Neutrophil (primary cell): Measurements from ENCODE around the gene NRG4.

Experiments used
- H3K27ac ChIP-seq: fragments of 200-600 bp; sonication (generic); 2 replicates; pipeline ENCODE4 v1.5.1; 2016; ENCODE audit warnings: mild to moderate bottlenecking, moderate library complexity
- H3K27me3 ChIP-seq: fragments of 200-600 bp; sonication (generic); 2 replicates; pipeline ENCODE4 v1.6.0; 2016; ENCODE audit warnings: mild to moderate bottlenecking
- H3K36me3 ChIP-seq: fragments of 200-600 bp; sonication (generic); 2 replicates; pipeline ENCODE4 v1.5.1; 2017
- H3K4me1 ChIP-seq, 2 experiments: fragments of 200-600 bp in 1 of 2; sonication (generic) in 1 of 2; 1 replicate in 1 of 2; 2 replicates in 1 of 2; pipeline versions ENCODE4 v1.5.1 to v1.6.1; 2013 to 2016; ENCODE audit warnings: low read depth in 1 of 2, low read length in 1 of 2, mild to moderate bottlenecking in 1 of 2, moderate library complexity in 1 of 2; ENCODE audit not compliant: control insufficient read depth in 1 of 2, insufficient read depth in 1 of 2
- H3K4me3 ChIP-seq, 2 experiments: fragments of 200-600 bp in 1 of 2; sonication (generic) in 1 of 2; 1 replicate in 1 of 2; 2 replicates in 1 of 2; pipeline ENCODE4 v1.5.1; 2013 to 2016; ENCODE audit warnings: low read depth in 1 of 2, low read length in 1 of 2, mild to moderate bottlenecking in 1 of 2, moderate library complexity in 1 of 2
- H3K9me3 ChIP-seq: fragments of 200-600 bp; sonication (generic); 2 replicates; pipeline ENCODE4 v1.5.1; 2016
- TF ChIP-seq, protein P1 (sequence below): fragments of 200-600 bp; sonication (generic); IDR thresholded peaks from 2 replicates; pipeline ENCODE4 v1.5.1; 2016; ENCODE audit warnings: antibody characterized with exemption

Gene NRG4

DNA sequence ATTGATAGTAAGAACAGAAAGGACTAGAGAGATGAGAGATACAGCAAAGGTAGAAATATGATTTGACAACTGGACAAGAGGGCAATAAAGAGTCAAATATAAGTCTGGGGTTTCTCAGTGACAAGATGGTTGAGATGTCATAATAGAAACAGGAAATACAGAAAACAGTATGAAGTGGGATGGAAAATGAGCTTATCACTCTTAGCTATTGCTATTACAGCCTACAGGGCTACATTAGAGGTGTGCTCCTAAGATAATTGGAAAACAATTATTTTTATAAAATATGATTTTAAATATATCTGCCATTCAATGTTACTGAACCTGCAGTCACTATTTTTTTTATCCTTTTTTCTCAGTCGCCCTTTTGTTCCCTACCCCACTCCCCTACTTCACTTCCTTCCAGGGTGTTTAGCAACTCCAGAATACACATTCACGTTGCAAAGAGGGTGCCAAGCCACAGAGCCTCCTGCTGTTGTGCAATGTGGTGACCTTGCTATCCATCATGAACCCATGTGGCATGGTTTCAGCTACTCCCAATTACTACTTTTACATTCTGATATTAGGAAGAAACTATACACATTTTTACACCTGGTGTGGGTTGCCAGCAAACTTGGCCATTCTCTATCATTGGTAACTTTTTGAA lies 6.0 kb downstream of the NRG4 start:
- no peaks in the 10 kb centered on the region for H3K27me3 ChIP-seq
- H3K4me1 ChIP-seq, result peaks cover 13 to 22% of the 10 kb centered on the region in 2 experiments
- H3K4me3 ChIP-seq, result no peak overlapping the region
- H3K36me3 ChIP-seq, result no peaks in the 10 kb centered on the region
- TF ChIP-seq, protein P1, sequence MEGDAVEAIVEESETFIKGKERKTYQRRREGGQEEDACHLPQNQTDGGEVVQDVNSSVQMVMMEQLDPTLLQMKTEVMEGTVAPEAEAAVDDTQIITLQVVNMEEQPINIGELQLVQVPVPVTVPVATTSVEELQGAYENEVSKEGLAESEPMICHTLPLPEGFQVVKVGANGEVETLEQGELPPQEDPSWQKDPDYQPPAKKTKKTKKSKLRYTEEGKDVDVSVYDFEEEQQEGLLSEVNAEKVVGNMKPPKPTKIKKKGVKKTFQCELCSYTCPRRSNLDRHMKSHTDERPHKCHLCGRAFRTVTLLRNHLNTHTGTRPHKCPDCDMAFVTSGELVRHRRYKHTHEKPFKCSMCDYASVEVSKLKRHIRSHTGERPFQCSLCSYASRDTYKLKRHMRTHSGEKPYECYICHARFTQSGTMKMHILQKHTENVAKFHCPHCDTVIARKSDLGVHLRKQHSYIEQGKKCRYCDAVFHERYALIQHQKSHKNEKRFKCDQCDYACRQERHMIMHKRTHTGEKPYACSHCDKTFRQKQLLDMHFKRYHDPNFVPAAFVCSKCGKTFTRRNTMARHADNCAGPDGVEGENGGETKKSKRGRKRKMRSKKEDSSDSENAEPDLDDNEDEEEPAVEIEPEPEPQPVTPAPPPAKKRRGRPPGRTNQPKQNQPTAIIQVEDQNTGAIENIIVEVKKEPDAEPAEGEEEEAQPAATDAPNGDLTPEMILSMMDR, result no peak
- H3K27ac ChIP-seq, result peak overlapping the region; percentile 56
- no peaks in the 10 kb centered on the region for H3K9me3 ChIP-seq

DNA sequence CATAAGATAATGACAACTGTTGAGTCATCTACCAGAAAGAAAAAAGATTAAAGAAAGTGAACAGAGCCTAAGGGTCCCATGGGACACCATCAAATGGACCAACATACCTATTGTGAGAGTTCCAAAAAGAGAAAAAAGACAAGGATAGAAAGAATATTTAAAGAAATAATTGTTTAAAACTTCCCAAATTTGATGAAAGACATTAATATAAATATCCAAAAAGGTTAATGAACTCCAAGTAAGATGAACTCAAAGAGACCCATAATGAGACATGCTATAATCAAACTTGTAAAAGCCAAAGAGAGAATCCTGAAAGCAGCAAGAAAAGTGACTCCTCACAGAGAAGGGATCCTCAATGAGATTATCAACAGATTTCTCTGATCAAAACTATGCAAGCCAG lies 8.9 kb downstream of the NRG4 start:
- TF ChIP-seq, protein P1, result no peak
- Histone ChIP-seq H3K4me3 (no peak overlapping the region), H3K27ac (no peak overlapping the region), H3K36me3 (no peaks in the 10 kb centered on the region), H3K9me3 (no peaks in the 10 kb centered on the region), H3K4me1 (peaks cover 13 to 20% of the 10 kb centered on the region in 2 experiments), H3K27me3 (no peaks in the 10 kb centered on the region)

DNA sequence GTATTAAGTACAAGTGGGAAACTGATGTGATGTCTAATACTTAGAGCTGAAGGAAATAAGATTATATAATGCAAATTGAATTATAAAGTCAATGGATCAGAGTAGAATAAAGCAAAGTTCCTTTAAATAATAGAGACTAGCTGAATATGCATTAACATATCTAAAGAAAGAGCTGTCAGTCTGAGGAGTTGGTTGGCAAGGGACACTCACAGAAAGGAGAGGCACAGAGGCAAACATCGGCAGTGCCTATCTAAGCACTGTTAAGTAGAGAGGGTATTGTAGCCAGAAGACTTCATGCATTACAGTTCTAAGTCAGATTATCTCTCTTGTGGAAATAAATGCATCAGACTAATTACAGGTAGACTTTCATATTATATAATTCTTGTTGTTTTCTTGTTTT lies 16.6 kb downstream of the NRG4 start:
- no peak overlapping the region for H3K4me3 ChIP-seq
- no peaks in the 10 kb centered on the region for H3K4me1 ChIP-seq
- H3K27me3 ChIP-seq, result no peaks in the 10 kb centered on the region
- no peak overlapping the region for H3K27ac ChIP-seq
- no peaks in the 10 kb centered on the region for H3K36me3 ChIP-seq
- TF ChIP-seq, protein P1, result no peak
- no peaks in the 10 kb centered on the region for H3K9me3 ChIP-seq

DNA sequence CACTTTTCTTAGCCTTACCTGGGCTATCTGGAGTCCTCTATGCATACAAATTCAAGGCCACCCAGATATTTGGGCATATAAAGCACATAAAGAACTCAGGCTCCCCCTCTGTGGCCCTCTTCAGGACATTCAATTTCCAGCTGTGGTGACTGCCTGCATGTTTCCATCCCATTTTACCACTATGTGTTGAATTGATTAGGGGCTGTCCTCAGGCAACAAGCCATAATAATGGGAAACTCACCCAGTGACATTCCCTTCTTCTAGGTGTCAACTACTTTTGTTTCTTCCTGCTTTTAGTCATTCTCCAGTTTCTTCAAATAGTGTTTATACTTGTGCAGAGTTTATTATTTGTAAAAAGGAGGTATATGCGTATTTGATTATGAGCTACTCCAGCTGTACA lies 18.0 kb downstream of the NRG4 start:
- Histone ChIP-seq H3K27ac (no peak overlapping the region), H3K27me3 (no peaks in the 10 kb centered on the region), H3K4me1 (no peaks in the 10 kb centered on the region), H3K36me3 (no peaks in the 10 kb centered on the region), H3K4me3 (no peak overlapping the region), H3K9me3 (no peaks in the 10 kb centered on the region)
- TF ChIP-seq, protein P1, result no peak

DNA sequence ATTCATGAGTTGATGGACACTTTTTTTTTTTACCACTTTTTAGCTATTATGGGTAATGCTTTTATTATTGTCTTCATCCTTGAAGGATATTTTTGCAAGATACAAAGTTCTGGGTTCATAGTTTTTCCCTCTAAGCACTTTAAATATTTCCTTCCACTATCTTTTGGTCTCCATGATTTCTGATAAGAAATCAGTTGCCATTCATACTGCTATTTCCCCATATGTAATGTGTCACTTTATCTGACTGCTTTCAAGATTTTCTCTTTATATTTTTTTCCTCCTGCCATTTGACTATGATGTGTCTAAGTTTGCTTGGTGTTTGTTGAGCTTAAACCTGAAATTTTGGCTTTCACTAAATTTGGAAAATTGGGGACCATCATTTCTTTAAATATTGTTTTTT lies 19.3 kb downstream of the NRG4 start:
- TF ChIP-seq, protein P1, result no peak
- no peak overlapping the region for H3K27ac ChIP-seq

More for the DNA sequence above, 19.3 kb downstream of the NRG4 start:
- H3K9me3 ChIP-seq, result no peaks in the 10 kb centered on the region
- H3K27me3 ChIP-seq, result no peaks in the 10 kb centered on the region
- H3K4me1 ChIP-seq, result no peaks in the 10 kb centered on the region
- H3K36me3 ChIP-seq, result no peaks in the 10 kb centered on the region
- H3K4me3 ChIP-seq, result no peak overlapping the region
